HepG2 (cell line): Measurements from ENCODE around the gene AQP11. TPM values are rescaled to one million over a fixed set of nuclear protein-coding genes. Genes with fewer than 3 reads are reported as not detected.

Source experiments
- AGO2 ChIP-seq: fragments of 200-400 bp; formaldehyde crosslinking; optimal IDR thresholded peaks from 2 replicates; pipeline ENCODE3; 2017; ENCODE audit warnings: mild to moderate bottlenecking, low read depth, low read length, moderate library complexity
- ATF1 ChIP-seq: IDR thresholded peaks from 2 replicates; pipeline ENCODE4 v1.6.1; 2016; ENCODE audit warnings: mild to moderate bottlenecking, control low read depth
- GABPB1 ChIP-seq: IDR thresholded peaks from 2 replicates; pipeline ENCODE4 v1.6.1; 2016; ENCODE audit warnings: mild to moderate bottlenecking, missing genetic modification reagents, moderate library complexity, missing compliant biosample characterization
- GLMP ChIP-seq: sonication (generic); formaldehyde crosslinking; IDR thresholded peaks from 2 replicates; pipeline ENCODE4 v1.9.0; 2021; ENCODE audit warnings: missing genetic modification reagents, mild to moderate bottlenecking, borderline replicate concordance
- KDM5A ChIP-seq: fragments of 200-600 bp; sonication (generic); IDR thresholded peaks from 2 replicates; pipeline ENCODE4 v1.7.0; 2018; ENCODE audit warnings: antibody characterized with exemption, mild to moderate bottlenecking, low read length, borderline replicate concordance
- MAFF ChIP-seq: IDR thresholded peaks from 2 replicates; pipeline ENCODE4 v1.6.1; 2011; ENCODE audit warnings: low read depth, low read length, improper control_type of control experiment
- MED1 ChIP-seq: sonication (generic); formaldehyde crosslinking; IDR thresholded peaks from 2 replicates; pipeline ENCODE4 v1.4.0; 2020; ENCODE audit warnings: missing genetic modification reagents
- NFE2 ChIP-seq: sonication (generic); formaldehyde crosslinking; IDR thresholded peaks from 2 replicates; pipeline ENCODE4 v1.4.0; 2020; ENCODE audit warnings: missing genetic modification reagents
- NRL ChIP-seq: sonication (generic); formaldehyde crosslinking; IDR thresholded peaks from 2 replicates; pipeline ENCODE4 v1.5.0; 2020; ENCODE audit warnings: missing genetic modification reagents, mild to moderate bottlenecking, moderate library complexity, borderline replicate concordance
- RARA ChIP-seq: IDR thresholded peaks from 2 replicates; pipeline ENCODE4 v1.6.1; 2016; ENCODE audit warnings: missing genetic modification reagents, missing compliant biosample characterization
- RFX5 ChIP-seq: IDR thresholded peaks from 2 replicates; pipeline ENCODE4 v1.6.1; 2011; ENCODE audit warnings: low read depth, low read length, improper control_type of control experiment
- SP1 ChIP-seq, 2 experiments: fragments of 450-650 bp in 1 of 2; sonication (generic) in 1 of 2; formaldehyde crosslinking in 1 of 2; IDR thresholded peaks; 2 replicates each; pipeline versions ENCODE4 v1.4.0 to v1.6.1; 2016 to 2020; ENCODE audit warnings: missing genetic modification reagents in 1 of 2
- SRF ChIP-seq: IDR thresholded peaks from 2 replicates; pipeline ENCODE4 v1.6.1; 2011; ENCODE audit warnings: mild to moderate bottlenecking, low read depth, low read length, moderate library complexity
- SYNCRIP ChIP-seq: fragments of 200-400 bp; formaldehyde crosslinking; IDR thresholded peaks from 2 replicates; pipeline ENCODE4 v1.6.1; 2018; ENCODE audit warnings: mild to moderate bottlenecking, low read depth, low read length; ENCODE audit not compliant: insufficient read depth
- ZNF180 ChIP-seq: sonication (generic); formaldehyde crosslinking; IDR thresholded peaks from 2 replicates; pipeline ENCODE4 v1.4.0; 2020; ENCODE audit warnings: low read depth, missing genetic modification reagents, borderline replicate concordance
- ZNF276 ChIP-seq: sonication (generic); formaldehyde crosslinking; IDR thresholded peaks from 2 replicates; pipeline ENCODE4 v1.4.0; 2020; ENCODE audit warnings: mild to moderate bottlenecking, low read depth, missing genetic modification reagents
- ZNF296 ChIP-seq: sonication (generic); formaldehyde crosslinking; conservative IDR thresholded peaks from 2 replicates; pipeline ENCODE4 v1.5.0; 2020; ENCODE audit warnings: mild to moderate bottlenecking, missing genetic modification reagents
- ZNF44 ChIP-seq: sonication (generic); formaldehyde crosslinking; IDR thresholded peaks from 2 replicates; pipeline ENCODE4 v1.5.1; 2020; ENCODE audit warnings: mild to moderate bottlenecking, missing genetic modification reagents
- ZNF605 ChIP-seq: sonication (generic); formaldehyde crosslinking; IDR thresholded peaks from 2 replicates; pipeline ENCODE4 v1.8.0; 2022; ENCODE audit warnings: mild to moderate bottlenecking, missing genetic modification reagents
- polyA plus RNA-seq, 8 experiments: library from polyadenylated mRNA; depleted of rRNA in 3 of 8; stranded (reverse) in 7 of 8; unstranded in 1 of 8; fragments of >200 nt; fragmentation: Illumina TruSeq in 4 of 8; extraction: Trizol in 4 of 8; gene quantifications; 2 replicates each; pipeline versions ENCODE4 v1.2.1 to v1.2.3, GENCODE V29; 2011 to 2016; ENCODE audit warnings: low read depth in 4 of 8, missing spikeins in 1 of 8, mixed read lengths in 1 of 8; ENCODE audit not compliant: insufficient read depth in 1 of 8
- total RNA-seq, 5 experiments: library from RNA; depleted of rRNA; stranded (reverse); fragments of >200 nt; fragmentation: Illumina TruSeq; extraction: Trizol; gene quantifications; 2 replicates each; pipeline ENCODE4 v1.2.3, GENCODE V29; 2016; ENCODE audit warnings: low read depth in 1 of 5
- TF ChIP-seq, protein P1 (sequence below): sonication (generic); formaldehyde crosslinking; IDR thresholded peaks from 2 replicates; pipeline ENCODE4 v1.4.0; 2020; ENCODE audit warnings: missing genetic modification reagents, borderline replicate concordance
- TF ChIP-seq, protein P2 (sequence below): IDR thresholded peaks from 2 replicates; pipeline ENCODE4 v1.6.1; 2016; ENCODE audit warnings: low read depth, borderline replicate concordance
- TF ChIP-seq, protein P3 (sequence below): sonication (generic); formaldehyde crosslinking; IDR thresholded peaks from 2 replicates; pipeline ENCODE4 v1.4.0; 2020; ENCODE audit warnings: missing genetic modification reagents

AQP11 gene
- total and polyA plus RNA-seq, 2 of the 13 experiments (the other 11 are each of a cell fraction or from before 2014, with no cell fraction given) = 10.4 to 15.3 TPM

GRCh38 chr11:77590194-77590782 is 535 bp downstream of the AQP11 start (continued):
- TF ChIP-seq, protein P1, sequence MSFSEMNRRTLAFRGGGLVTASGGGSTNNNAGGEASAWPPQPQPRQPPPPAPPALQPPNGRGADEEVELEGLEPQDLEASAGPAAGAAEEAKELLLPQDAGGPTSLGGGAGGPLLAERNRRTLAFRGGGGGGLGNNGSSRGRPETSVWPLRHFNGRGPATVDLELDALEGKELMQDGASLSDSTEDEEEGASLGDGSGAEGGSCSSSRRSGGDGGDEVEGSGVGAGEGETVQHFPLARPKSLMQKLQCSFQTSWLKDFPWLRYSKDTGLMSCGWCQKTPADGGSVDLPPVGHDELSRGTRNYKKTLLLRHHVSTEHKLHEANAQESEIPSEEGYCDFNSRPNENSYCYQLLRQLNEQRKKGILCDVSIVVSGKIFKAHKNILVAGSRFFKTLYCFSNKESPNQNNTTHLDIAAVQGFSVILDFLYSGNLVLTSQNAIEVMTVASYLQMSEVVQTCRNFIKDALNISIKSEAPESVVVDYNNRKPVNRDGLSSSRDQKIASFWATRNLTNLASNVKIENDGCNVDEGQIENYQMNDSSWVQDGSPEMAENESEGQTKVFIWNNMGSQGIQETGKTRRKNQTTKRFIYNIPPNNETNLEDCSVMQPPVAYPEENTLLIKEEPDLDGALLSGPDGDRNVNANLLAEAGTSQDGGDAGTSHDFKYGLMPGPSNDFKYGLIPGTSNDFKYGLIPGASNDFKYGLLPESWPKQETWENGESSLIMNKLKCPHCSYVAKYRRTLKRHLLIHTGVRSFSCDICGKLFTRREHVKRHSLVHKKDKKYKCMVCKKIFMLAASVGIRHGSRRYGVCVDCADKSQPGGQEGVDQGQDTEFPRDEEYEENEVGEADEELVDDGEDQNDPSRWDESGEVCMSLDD (CRISPR knock-in tag) = peak; percentile 54; the same call in 1 of the 2 replicates
- TF ChIP-seq ATF1 (CRISPR knock-in tag) (no peak), ZNF276 (CRISPR knock-in tag) (no peak), NFE2 (CRISPR knock-in tag) (no peak; the same call in 1 of the 2 replicates), SRF (no peak), ZNF605 (CRISPR knock-in tag) (peak; percentile 77; the same call in 1 of the 2 replicates), GABPB1 (CRISPR knock-in tag) (no peak), ZNF296 (CRISPR knock-in tag) (peak; percentile 81), ZNF44 (no peak), SYNCRIP (no peak), AGO2 (peak; percentile 19), GLMP (CRISPR knock-in tag) (no peak), RFX5 (0 out of 2 replicates have a peak, but pooled peaks have one; percentile 5), MAFF (no peak), RARA (CRISPR knock-in tag) (no peak), KDM5A (peak; percentile 21; the same call in 1 of the 2 replicates), ZNF180 (CRISPR knock-in tag) (no peak), NRL (CRISPR knock-in tag) (0 out of 2 replicates have a peak, but pooled peaks have one; percentile 59), SP1 (IDR thresholded peaks at IDR 0.05) (no peak), SP1 (CRISPR knock-in tag; IDR thresholded peaks at IDR 0.05) (no peak), MED1 (CRISPR knock-in tag) (no peak; the same call in 1 of the 2 replicates)
- TF ChIP-seq, protein P2, sequence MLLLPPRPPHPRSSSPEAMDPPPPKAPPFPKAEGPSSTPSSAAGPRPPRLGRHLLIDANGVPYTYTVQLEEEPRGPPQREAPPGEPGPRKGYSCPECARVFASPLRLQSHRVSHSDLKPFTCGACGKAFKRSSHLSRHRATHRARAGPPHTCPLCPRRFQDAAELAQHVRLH = 0 out of 2 replicates have a peak, but pooled peaks have one; percentile 10
- TF ChIP-seq, protein P3, sequence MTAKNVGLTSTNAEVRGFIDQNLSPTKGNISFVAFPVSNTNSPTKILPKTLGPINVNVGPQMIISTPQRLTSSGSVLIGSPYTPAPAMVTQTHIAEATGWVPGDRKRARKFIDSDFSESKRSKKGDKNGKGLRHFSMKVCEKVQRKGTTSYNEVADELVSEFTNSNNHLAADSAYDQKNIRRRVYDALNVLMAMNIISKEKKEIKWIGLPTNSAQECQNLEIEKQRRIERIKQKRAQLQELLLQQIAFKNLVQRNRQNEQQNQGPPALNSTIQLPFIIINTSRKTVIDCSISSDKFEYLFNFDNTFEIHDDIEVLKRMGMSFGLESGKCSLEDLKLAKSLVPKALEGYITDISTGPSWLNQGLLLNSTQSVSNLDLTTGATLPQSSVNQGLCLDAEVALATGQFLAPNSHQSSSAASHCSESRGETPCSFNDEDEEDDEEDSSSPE (CRISPR knock-in tag) = no peak
